DND-41 (cell line): ENCODE data around the gene GGT7.

ENCODE experiments used
- EZH2 ChIP-seq: IDR thresholded peaks from 3 replicates; pipeline ENCODE4 v1.6.1; 2012; ENCODE audit warnings: borderline replicate concordance, low read depth, mild to moderate bottlenecking, moderate library complexity, low read length, inconsistent platforms; ENCODE audit not compliant: severe bottlenecking
- TF ChIP-seq, protein P1 (sequence below): IDR thresholded peaks from 2 replicates; pipeline ENCODE4 v1.5.1; 2012; ENCODE audit warnings: borderline replicate concordance, low read length, moderate library complexity, mild to moderate bottlenecking; ENCODE audit not compliant: poor library complexity, severe bottlenecking; ENCODE audit errors: extremely low read depth

DNA sequence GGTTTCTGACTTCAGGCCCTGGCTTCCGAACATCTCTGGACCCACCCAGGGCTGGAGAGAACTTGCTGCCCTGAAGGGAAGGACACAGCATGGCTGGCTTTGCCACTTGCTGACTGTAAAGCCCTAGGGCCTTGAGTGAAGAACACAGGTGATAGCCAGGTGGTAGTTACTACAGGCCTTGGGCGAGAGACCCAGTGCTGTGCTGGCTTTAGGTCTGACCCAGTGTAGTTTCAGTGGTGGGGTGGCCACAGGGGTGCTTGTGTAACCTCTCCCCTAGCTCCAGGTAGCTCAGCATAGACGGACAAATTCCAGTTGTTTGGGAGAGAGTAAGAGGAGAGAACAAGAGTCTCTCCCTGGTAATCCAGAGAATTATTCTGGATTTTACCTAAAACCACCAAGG is 74.3 kb downstream of the GGT7 start:
- TF ChIP-seq, protein P1, sequence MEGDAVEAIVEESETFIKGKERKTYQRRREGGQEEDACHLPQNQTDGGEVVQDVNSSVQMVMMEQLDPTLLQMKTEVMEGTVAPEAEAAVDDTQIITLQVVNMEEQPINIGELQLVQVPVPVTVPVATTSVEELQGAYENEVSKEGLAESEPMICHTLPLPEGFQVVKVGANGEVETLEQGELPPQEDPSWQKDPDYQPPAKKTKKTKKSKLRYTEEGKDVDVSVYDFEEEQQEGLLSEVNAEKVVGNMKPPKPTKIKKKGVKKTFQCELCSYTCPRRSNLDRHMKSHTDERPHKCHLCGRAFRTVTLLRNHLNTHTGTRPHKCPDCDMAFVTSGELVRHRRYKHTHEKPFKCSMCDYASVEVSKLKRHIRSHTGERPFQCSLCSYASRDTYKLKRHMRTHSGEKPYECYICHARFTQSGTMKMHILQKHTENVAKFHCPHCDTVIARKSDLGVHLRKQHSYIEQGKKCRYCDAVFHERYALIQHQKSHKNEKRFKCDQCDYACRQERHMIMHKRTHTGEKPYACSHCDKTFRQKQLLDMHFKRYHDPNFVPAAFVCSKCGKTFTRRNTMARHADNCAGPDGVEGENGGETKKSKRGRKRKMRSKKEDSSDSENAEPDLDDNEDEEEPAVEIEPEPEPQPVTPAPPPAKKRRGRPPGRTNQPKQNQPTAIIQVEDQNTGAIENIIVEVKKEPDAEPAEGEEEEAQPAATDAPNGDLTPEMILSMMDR, result no peak
- no peak for TF ChIP-seq EZH2
